Type B pancreatic cell (in vitro differentiated cells): ENCODE measurements around the gene FA2H. TPM values are rescaled to one million over a fixed set of nuclear protein-coding genes. Genes with fewer than 3 reads are reported as not detected.
"Not testable (repeated sequence)": the region's sequence is repeated elsewhere in the genome, so short reads cannot be mapped to it uniquely, and the experiment has no call there.

Experiments used
- DNase-seq: peaks from one replicate; pipeline ENCODE4 v3.0.0; 2021; ENCODE audit warnings: mixed read lengths; ENCODE audit not compliant: unreplicated experiment; ENCODE audit errors: extremely low spot score
- H3K27ac Mint-ChIP-seq: 2 replicates; pipeline ENCODE4 v1.8.0; 2021; ENCODE audit warnings: mild to moderate bottlenecking, mixed read lengths
- H3K27me3 Mint-ChIP-seq: 2 replicates; pipeline ENCODE4 v1.8.0; 2021; ENCODE audit warnings: mixed read lengths
- H3K36me3 Mint-ChIP-seq: 2 replicates; pipeline ENCODE4 v1.8.0; 2021; ENCODE audit warnings: mixed read lengths
- H3K4me1 Mint-ChIP-seq: one replicate; pipeline ENCODE4 v1.8.0; 2021; ENCODE audit warnings: mixed read lengths; ENCODE audit not compliant: unreplicated experiment
- H3K4me3 Mint-ChIP-seq: 2 replicates; pipeline ENCODE4 v1.8.0; 2021; ENCODE audit warnings: mild to moderate bottlenecking, mixed read lengths
- H3K9me3 Mint-ChIP-seq: 2 replicates; pipeline ENCODE4 v1.8.0; 2021; ENCODE audit warnings: mixed read lengths
- total RNA-seq: library from RNA; stranded (reverse); gene quantifications from 2 replicates; pipeline ENCODE4 v1.2.1, GENCODE V29; 2021; ENCODE audit warnings: low replicate concordance
- TF ChIP-seq, protein P1 (sequence below): fragments of 200-600 bp; sonication (generic); conservative IDR thresholded peaks from 2 replicates; pipeline ENCODE4 v1.5.0; 2021; ENCODE audit warnings: antibody characterized with exemption, mild to moderate bottlenecking

Gene FA2H
- total RNA-seq, 1 donor from 2014 or later = 5.0 TPM

GRCh38 chr16:74793571-74793970, 19.0 kb upstream of the FA2H start:
- Mint-ChIP-seq H3K36me3 (no peaks in the 10 kb centered on the region), H3K27ac (no peak overlapping the region), H3K4me1 (no peaks in the 10 kb centered on the region), H3K4me3 (no peak overlapping the region), H3K9me3 (no peaks in the 10 kb centered on the region), H3K27me3 (peaks cover 19% of the 10 kb centered on the region)
- no peak for DNase-seq
- TF ChIP-seq, protein P1, sequence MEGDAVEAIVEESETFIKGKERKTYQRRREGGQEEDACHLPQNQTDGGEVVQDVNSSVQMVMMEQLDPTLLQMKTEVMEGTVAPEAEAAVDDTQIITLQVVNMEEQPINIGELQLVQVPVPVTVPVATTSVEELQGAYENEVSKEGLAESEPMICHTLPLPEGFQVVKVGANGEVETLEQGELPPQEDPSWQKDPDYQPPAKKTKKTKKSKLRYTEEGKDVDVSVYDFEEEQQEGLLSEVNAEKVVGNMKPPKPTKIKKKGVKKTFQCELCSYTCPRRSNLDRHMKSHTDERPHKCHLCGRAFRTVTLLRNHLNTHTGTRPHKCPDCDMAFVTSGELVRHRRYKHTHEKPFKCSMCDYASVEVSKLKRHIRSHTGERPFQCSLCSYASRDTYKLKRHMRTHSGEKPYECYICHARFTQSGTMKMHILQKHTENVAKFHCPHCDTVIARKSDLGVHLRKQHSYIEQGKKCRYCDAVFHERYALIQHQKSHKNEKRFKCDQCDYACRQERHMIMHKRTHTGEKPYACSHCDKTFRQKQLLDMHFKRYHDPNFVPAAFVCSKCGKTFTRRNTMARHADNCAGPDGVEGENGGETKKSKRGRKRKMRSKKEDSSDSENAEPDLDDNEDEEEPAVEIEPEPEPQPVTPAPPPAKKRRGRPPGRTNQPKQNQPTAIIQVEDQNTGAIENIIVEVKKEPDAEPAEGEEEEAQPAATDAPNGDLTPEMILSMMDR = no peak

DNA sequence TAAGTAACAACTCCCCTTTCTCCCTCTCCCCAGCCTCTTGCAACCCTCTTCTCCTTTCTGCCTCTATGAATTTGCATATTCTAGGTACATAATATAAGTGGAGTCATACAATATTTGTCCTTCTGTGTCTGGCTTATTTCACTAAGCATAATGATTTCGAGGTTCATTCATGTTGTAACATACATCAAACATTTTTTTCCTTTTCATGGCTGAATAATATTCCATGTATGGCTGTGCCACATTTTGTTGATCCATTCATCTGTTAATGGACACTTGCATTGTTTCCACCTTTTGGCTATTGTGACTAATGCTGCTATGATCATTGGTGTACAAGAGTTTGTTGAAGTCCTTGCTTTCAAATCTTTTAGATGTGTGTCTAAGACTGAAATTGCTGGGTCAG, 17.6 kb upstream of the FA2H start:
- Mint-ChIP-seq H3K9me3 (no peaks in the 10 kb centered on the region), H3K27ac (no peak overlapping the region), H3K4me3 (no peak overlapping the region), H3K4me1 (no peaks in the 10 kb centered on the region), H3K36me3 (no peaks in the 10 kb centered on the region), H3K27me3 (peaks cover 19% of the 10 kb centered on the region)
- no peak for DNase-seq
- TF ChIP-seq, protein P1 = no peak

- not testable (repeated sequence) for H3K36me3 Mint-ChIP-seq, H3K4me3 Mint-ChIP-seq, H3K27ac Mint-ChIP-seq, DNase-seq, H3K9me3 Mint-ChIP-seq, H3K4me1 Mint-ChIP-seq
- peaks cover 19% of the 10 kb centered on the region for H3K27me3 Mint-ChIP-seq
These were observed 17.1 kb upstream of the FA2H start for GRCh38 chr16:74791749-74792148.

GRCh38 chr16:74788108-74788507, 13.5 kb upstream of the FA2H start:
- Mint-ChIP-seq H3K27me3 (peaks cover 4% of the 10 kb centered on the region), H3K4me1 (no peaks in the 10 kb centered on the region), H3K36me3 (no peaks in the 10 kb centered on the region), H3K27ac (no peak overlapping the region), H3K9me3 (no peaks in the 10 kb centered on the region), H3K4me3 (no peak overlapping the region)
- DNase-seq = no peak
- TF ChIP-seq, protein P1 = no peak

- TF ChIP-seq, protein P1 = no peak
These were observed 10.4 kb upstream of the FA2H start for GRCh38 chr16:74785031-74785430.

GRCh38 chr16:74778646-74779045, 4.0 kb upstream of the FA2H start:
- H3K4me1 Mint-ChIP-seq = peaks cover 9% of the 10 kb centered on the region
- H3K27me3 Mint-ChIP-seq = peaks cover 21% of the 10 kb centered on the region
- H3K36me3 Mint-ChIP-seq = no peaks in the 10 kb centered on the region
- H3K4me3 Mint-ChIP-seq = no peak overlapping the region
- no peak for DNase-seq
- H3K27ac Mint-ChIP-seq = no peak overlapping the region
- no peaks in the 10 kb centered on the region for H3K9me3 Mint-ChIP-seq
- TF ChIP-seq, protein P1 = no peak

More at GRCh38 chr16:74785031-74785430, 10.4 kb upstream of the FA2H start:
- no peak for DNase-seq
- H3K27ac Mint-ChIP-seq = no peak overlapping the region
- H3K9me3 Mint-ChIP-seq = no peaks in the 10 kb centered on the region
- no peaks in the 10 kb centered on the region for H3K4me1 Mint-ChIP-seq
- H3K4me3 Mint-ChIP-seq = no peak overlapping the region
- H3K36me3 Mint-ChIP-seq = no peaks in the 10 kb centered on the region
- peaks cover 4% of the 10 kb centered on the region for H3K27me3 Mint-ChIP-seq
